ENCODE measurements around the gene CHST11.

Gene CHST11

GRCh38 chr12:104689635-104690034 is 232.9 kb downstream of the CHST11 start:
- no peak overlapping the region for H3K4me3 ChIP-seq (ENCODE audit: low read depth, low read length)

DNA sequence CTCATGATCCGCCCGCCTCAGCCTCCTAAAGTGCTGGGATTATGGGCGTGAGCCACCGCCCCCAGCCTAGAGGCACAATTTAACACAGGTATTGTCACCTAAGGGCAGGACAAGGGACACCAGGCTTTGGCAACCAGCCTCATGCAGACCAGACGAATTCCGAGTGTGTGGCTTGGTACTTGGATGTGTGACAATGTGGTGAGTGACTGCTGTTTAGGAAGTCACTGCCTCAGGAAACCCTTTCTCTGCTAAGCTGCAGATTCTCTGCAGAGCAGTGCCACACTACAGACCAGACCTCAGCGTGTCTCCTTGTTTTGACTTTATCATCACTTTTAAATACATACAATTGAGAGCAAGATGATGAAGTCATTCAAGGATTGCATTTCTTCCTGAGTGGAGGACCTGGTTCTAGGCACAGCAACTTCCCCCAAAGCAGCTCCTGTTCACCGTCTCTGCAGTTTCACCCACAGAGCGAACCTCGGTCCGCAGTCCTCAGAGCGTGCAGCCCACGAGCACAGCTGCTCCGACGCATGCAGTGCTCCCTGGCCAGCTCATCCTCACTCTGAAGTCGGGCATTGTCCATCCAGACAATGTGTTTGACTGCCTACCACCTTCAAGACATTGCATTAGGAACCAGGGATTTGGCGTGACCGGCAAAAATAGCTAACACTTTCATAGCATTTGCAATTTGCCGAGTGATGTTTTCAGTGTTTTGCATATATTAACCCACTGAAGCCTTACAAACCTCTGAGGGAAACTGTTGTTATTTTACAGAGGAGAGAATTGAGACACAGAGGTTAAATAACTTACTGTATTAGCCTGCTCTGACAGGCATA is 235.2 kb downstream of the CHST11 start:
- no peak overlapping the region for H3K4me3 ChIP-seq (ENCODE audit: low read depth, low read length)

DNA sequence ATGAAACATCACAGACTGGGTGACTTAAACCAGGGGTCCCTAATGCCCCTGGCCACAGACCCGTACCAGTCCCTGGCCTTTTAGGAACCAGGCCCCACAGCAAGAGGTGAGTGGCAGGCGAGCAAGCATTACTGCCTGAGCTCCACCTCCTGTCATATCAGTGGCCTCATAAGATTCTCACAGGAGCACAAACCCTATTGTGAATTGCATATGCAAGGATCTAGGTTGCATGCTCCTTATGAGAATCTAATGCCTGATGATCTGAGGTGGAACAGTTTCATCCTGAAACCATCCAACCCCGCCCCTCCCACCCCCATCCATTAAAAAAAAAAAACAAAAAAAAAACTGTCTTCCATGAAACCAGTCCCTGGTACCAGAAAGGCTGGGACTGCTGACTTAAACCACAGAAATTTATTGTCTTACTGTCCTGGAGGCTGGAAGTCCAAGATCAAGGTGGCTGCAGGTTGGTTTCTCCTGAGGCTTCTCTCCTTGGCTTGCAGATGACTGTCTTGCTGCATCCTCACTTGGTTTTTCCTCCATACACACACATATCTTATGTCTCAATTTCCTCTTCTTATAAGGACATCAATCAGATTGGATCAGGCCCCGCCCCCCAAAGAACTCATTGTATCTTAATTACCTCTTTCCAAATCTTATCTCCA is 235.9 kb downstream of the CHST11 start:
- no peak overlapping the region for H3K4me3 ChIP-seq (ENCODE audit: low read depth, low read length)

DNA sequence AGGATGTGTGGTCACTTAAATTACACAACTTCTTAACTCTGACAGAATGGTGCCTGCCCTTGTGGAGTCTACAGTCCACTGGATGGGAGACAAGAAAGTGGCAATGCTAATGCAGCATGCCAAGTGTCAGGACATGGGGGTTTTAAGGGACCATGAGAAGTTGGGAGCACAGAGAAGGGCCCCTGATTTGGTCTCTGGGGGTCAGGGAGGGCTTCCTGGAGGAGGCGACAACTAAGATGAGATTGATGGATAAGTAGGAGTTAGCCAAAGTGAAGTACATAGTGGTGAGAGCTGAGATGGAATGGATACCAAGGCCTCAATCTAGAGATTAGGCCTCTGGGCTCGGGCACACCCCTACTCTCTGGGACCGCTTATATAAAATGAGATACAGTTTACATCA is 236.7 kb downstream of the CHST11 start:
- H3K4me3 ChIP-seq (ENCODE audit: low read depth, low read length), result no peak overlapping the region

- H3K4me3 ChIP-seq (ENCODE audit: low read depth, low read length), result no peak overlapping the region
These were observed 237.4 kb downstream of the CHST11 start for GRCh38 chr12:104694161-104694560.

GRCh38 chr12:104694711-104695110 is 238.0 kb downstream of the CHST11 start:
- no peak overlapping the region for H3K4me3 ChIP-seq (ENCODE audit: low read depth, low read length)

DNA sequence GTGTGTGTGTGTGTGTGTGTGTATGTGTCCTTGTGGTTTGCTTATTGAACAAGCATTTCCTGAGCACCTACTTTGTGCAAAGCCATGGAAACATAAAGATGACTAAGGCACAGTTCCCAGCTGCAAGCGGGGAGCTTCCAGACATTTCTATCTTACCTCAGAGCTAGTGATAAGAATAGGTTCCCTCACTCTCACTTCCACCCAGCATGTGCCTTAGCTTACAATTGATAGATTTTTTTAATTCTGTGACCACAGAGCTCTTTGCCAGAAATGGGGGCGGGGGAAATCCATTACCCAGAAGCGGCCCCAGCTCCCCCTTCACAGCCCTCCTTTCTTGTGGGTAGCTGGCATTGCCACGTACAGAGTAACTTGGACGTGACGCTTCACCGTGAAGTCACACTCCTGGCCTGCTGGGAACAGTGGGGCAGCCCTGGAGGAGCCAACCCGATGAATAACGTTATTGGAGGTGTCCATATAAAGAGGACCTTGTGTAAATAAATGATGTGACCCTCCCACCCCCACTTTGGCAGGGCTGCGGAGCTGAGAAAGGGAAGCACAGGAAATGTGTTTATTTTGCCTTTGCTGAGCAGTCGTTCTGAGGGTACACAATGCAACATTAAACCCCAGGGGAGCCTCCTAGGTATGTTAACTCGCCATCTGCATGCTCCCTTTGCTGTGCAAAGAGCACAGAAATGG is 238.9 kb downstream of the CHST11 start:
- H3K4me3 ChIP-seq (ENCODE audit: low read depth, low read length), result no peak overlapping the region

- no peak overlapping the region for H3K4me3 ChIP-seq (ENCODE audit: low read depth, low read length)
These were observed 240.4 kb downstream of the CHST11 start for GRCh38 chr12:104697186-104697585.

DNA sequence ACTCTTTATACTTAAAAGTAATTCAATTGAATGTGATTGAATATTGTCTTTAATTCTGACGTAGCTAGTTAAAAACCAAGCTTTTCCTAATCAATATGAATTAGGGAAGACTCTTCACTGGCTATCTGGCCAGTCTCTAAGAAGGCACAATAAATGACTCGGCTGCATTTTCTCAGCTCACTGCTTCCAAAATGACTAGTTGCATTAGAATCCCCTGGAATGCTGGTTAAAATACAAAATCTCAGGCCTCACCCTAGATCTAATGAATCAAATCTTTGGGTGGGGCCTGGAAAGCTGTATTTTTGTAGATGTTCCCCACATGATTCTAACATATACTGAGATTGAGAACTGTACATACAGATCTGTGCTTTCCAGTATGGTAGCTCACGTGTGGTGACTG is 242.1 kb downstream of the CHST11 start:
- no peak overlapping the region for H3K4me3 ChIP-seq (ENCODE audit: low read depth, low read length)

GRCh38 chr12:104699489-104700190 is 242.9 kb downstream of the CHST11 start:
- no peak overlapping the region for H3K4me3 ChIP-seq (ENCODE audit: low read depth, low read length)

DNA sequence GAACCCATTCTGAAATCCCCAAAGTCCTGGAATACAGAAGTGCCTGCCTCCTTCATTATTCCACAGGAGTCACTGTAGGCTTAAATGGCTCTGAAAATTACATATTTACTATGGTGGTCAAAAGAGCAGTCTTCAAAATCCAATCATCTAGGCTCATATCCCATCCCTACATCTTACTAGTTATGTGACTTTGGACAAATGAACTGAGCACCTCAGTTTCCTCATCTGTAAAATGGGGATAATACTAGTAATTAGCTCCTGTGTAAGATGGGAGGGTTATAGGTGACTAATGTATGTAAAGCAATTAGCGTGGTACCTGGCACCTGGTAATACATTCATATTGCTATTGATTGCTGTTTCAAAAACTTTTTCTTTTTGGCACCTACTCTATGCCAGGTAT is 243.6 kb downstream of the CHST11 start:
- no peak overlapping the region for H3K4me3 ChIP-seq (ENCODE audit: low read depth, low read length)

GRCh38 chr12:104701301-104701700 is 244.6 kb downstream of the CHST11 start:
- H3K4me3 ChIP-seq (ENCODE audit: low read depth, low read length), result no peak overlapping the region

DNA sequence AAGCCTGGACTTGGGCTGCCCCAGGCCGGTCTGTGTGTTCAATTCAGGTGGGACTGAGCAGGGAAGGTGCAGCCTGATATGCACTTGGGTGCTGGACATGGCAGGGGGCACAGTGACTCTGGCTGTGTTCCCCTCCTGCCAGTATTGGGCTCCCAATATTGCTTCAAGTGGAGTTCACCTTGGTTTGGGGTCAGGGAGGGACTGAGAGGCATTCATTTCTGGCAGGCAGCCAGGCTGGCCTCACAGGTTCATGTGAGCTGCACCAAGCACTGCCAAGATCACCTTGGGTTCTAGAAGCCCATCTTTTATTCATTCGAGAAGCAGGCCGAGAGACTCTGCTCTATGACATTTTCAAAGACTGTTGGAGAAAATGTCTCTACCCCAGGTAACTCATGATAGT is 245.0 kb downstream of the CHST11 start:
- no peak overlapping the region for H3K4me3 ChIP-seq (ENCODE audit: low read depth, low read length)

GRCh38 chr12:104702565-104703139 is 245.9 kb downstream of the CHST11 start:
- H3K4me3 ChIP-seq (ENCODE audit: low read depth, low read length), result no peak overlapping the region

GRCh38 chr12:104703372-104703771 is 246.6 kb downstream of the CHST11 start:
- H3K4me3 ChIP-seq (ENCODE audit: low read depth, low read length), result no peak overlapping the region

DNA sequence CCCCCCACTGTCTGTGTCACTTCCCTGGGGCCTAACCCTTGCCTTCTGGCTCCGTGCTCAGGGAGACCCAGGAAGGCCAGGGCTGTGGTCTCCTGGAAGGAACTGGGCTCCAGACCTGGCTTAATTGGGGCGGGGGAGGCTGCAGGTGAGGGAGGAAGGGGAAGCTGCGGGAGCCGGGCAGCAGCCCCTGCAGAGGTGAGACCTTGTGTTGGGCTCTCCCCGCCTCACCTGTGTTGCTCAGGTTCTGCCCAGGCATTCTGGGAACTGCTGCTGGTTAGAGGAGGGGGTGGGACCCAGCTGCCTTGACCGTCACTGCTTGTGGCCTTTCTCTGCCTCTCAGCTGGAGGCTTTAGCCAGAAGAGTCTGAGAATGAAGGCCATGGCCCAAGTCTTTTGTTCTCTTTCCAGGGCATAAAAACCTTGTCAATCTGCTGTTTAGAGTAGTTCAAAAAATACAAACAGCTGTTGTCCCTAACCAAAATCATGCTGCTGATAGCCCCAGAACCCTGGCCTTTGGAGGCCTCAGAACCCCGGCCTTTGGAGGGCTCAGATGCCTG is 247.6 kb downstream of the CHST11 start:
- no peak overlapping the region for H3K4me3 ChIP-seq (ENCODE audit: low read depth, low read length)

DNA sequence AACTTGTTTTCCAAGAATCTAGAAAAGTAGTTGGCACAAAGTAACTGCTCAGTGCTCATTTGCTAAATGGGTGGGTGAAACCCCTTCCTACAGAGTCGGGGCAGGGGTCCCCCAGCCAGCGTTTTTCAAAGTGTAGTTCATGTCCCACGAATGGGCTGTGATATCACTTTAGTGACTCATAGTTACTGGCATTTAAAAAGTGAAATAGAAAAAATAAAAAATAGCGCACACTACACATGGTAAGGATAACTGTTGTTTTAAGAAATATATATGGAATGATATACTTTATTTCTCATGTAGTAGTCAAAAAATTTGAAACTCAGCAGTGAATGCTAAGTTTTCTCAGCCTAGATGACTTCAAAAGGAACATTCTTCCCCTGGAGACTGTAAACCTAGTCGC is 250.4 kb downstream of the CHST11 start:
- H3K4me3 ChIP-seq (ENCODE audit: low read depth, low read length), result no peak overlapping the region

- H3K4me3 ChIP-seq (ENCODE audit: low read depth, low read length), result no peak overlapping the region
These were observed 251.2 kb downstream of the CHST11 start for GRCh38 chr12:104707794-104708558.

GRCh38 chr12:104708891-104709290 is 252.1 kb downstream of the CHST11 start:
- H3K4me3 ChIP-seq (ENCODE audit: low read depth, low read length), result no peak overlapping the region

All from iPS-11a (cell line).